Mesenchymal stem cell (in vitro differentiated cells and primary cell): Measurements from ENCODE around the gene RPLP2. TPM values are rescaled to one million over a fixed set of nuclear protein-coding genes. Genes with fewer than 3 reads are reported as not detected.
A peak's percentile ranks its signal among the peaks of the same experiment; 100 is the strongest.

Experiments used
- DNase-seq: peaks from one replicate; pipeline ENCODE4 v3.0.0-alpha.2; 2013
- H2AFZ ChIP-seq: one replicate; pipeline ENCODE4 v1.6.1; 2013; ENCODE audit warnings: low read depth, mild to moderate bottlenecking, control low read depth, inconsistent platforms, low read length, moderate library complexity
- H2AK5ac ChIP-seq: 2 replicates; pipeline ENCODE4 v1.6.1; 2013; ENCODE audit warnings: low read length, moderate library complexity, mild to moderate bottlenecking, inconsistent platforms; ENCODE audit not compliant: severe bottlenecking
- H2BK120ac ChIP-seq: one replicate; pipeline ENCODE4 v1.6.1; 2013; ENCODE audit warnings: low read depth, mild to moderate bottlenecking, inconsistent platforms, low read length, moderate library complexity
- H2BK12ac ChIP-seq, 2 experiments: one replicate each; pipeline ENCODE4 v1.6.1; 2013; ENCODE audit warnings: inconsistent platforms in 2 of 2, low read length in 2 of 2, mild to moderate bottlenecking in 2 of 2, moderate library complexity in 2 of 2, control low read depth in 1 of 2
- H2BK15ac ChIP-seq: one replicate; pipeline ENCODE4 v1.6.1; 2013; ENCODE audit warnings: mild to moderate bottlenecking, low read depth, inconsistent platforms; ENCODE audit not compliant: poor library complexity, severe bottlenecking
- H2BK5ac ChIP-seq: 2 replicates; pipeline ENCODE4 v1.6.1; 2013; ENCODE audit warnings: low read depth, mild to moderate bottlenecking, low read length, control low read depth, inconsistent platforms; ENCODE audit not compliant: poor library complexity, severe bottlenecking
- H3K14ac ChIP-seq, 2 experiments: one replicate each; pipeline ENCODE4 v1.6.1; 2013; ENCODE audit warnings: inconsistent platforms in 2 of 2, low read length in 2 of 2, control low read depth in 1 of 2, mild to moderate bottlenecking in 1 of 2, moderate library complexity in 1 of 2
- H3K18ac ChIP-seq, 2 experiments: one replicate each; pipeline ENCODE4 v1.6.1; 2013; ENCODE audit warnings: inconsistent platforms in 2 of 2, low read length in 2 of 2, control low read depth in 1 of 2, low read depth in 1 of 2, mild to moderate bottlenecking in 1 of 2
- H3K23ac ChIP-seq, 2 experiments: one replicate each; pipeline ENCODE4 v1.6.1; 2013; ENCODE audit warnings: inconsistent platforms in 2 of 2, low read length in 2 of 2, mild to moderate bottlenecking in 2 of 2, moderate library complexity in 2 of 2, control low read depth in 1 of 2
- H3K27ac ChIP-seq: 2 replicates; pipeline ENCODE4 v1.5.1; 2013; ENCODE audit warnings: mild to moderate bottlenecking, moderate library complexity, low read length, control low read depth, inconsistent platforms; ENCODE audit not compliant: poor library complexity, severe bottlenecking
- H3K27me3 ChIP-seq, 2 experiments: 2 replicates each; pipeline versions ENCODE4 v1.6.1 to v1.7.0; 2013; ENCODE audit warnings: low read length in 2 of 2, mild to moderate bottlenecking in 2 of 2, moderate library complexity in 2 of 2, control low read depth in 1 of 2, inconsistent platforms in 1 of 2; ENCODE audit not compliant: control insufficient read depth in 1 of 2, insufficient read depth in 1 of 2
- H3K36me3 ChIP-seq, 2 experiments: 2 replicates each; pipeline versions ENCODE4 v1.6.1 to v1.7.0; 2013; ENCODE audit warnings: low read length in 2 of 2, control low read depth in 1 of 2, inconsistent platforms in 1 of 2, low read depth in 1 of 2, mild to moderate bottlenecking in 1 of 2; ENCODE audit not compliant: insufficient read depth in 2 of 2, control insufficient read depth in 1 of 2
- H3K4ac ChIP-seq, 2 experiments: one replicate each; pipeline ENCODE4 v1.6.1; 2013; ENCODE audit warnings: inconsistent platforms in 2 of 2, low read length in 2 of 2, mild to moderate bottlenecking in 2 of 2, moderate library complexity in 2 of 2, control low read depth in 1 of 2, low read depth in 1 of 2
- H3K4me1 ChIP-seq: 2 replicates; pipeline ENCODE4 v1.6.1; 2013; ENCODE audit warnings: low read depth, low read length, control low read depth; ENCODE audit not compliant: control insufficient read depth, insufficient read depth
- H3K4me2 ChIP-seq: 2 replicates; pipeline ENCODE4 v1.6.1; 2013; ENCODE audit warnings: low read length, mild to moderate bottlenecking, inconsistent platforms; ENCODE audit not compliant: poor library complexity, severe bottlenecking
- H3K4me3 ChIP-seq, 2 experiments: 2 replicates each; pipeline versions ENCODE4 v1.5.1 to v1.7.0; 2013; ENCODE audit warnings: low read length in 2 of 2, mild to moderate bottlenecking in 2 of 2, control low read depth in 1 of 2, low read depth in 1 of 2; ENCODE audit not compliant: insufficient read depth in 1 of 2
- H3K79me1 ChIP-seq: replicated peaks from 2 replicates; pipeline ENCODE4 v1.6.1; 2013; ENCODE audit warnings: mild to moderate bottlenecking, control low read depth, low read length, inconsistent platforms; ENCODE audit not compliant: poor library complexity, severe bottlenecking
- H3K9ac ChIP-seq: 2 replicates; pipeline ENCODE4 v1.7.0; 2013; ENCODE audit warnings: mild to moderate bottlenecking, low read length, moderate library complexity
- H3K9me3 ChIP-seq: 2 replicates; pipeline ENCODE4 v1.7.0; 2013; ENCODE audit warnings: mild to moderate bottlenecking, low read length; ENCODE audit not compliant: control insufficient read depth
- H4K8ac ChIP-seq: one replicate; pipeline ENCODE4 v1.6.1; 2013; ENCODE audit warnings: inconsistent platforms, mild to moderate bottlenecking, low read length, moderate library complexity
- H4K91ac ChIP-seq: one replicate; pipeline ENCODE4 v1.6.1; 2013; ENCODE audit warnings: mild to moderate bottlenecking, low read length, inconsistent platforms
- WGBS: methylation state at CpG from one replicate; pipeline ENCODE4 v1.1.7; 2013; ENCODE audit warnings: mixed read lengths; 5-methylcytosine and 5-hydroxymethylcytosine counted together
- polyA plus RNA-seq, 2 experiments: library from polyadenylated mRNA; stranded (reverse); fragments of 200-250 nt; gene quantifications; one replicate each; pipeline ENCODE4 v1.2.3, GENCODE V29; 2013

The RPLP2 gene
- 3,881 TPM for polyA plus RNA-seq (2013, experiment 1 of 2)
- polyA plus RNA-seq (2013, experiment 2 of 2): 4,036 TPM

DNA sequence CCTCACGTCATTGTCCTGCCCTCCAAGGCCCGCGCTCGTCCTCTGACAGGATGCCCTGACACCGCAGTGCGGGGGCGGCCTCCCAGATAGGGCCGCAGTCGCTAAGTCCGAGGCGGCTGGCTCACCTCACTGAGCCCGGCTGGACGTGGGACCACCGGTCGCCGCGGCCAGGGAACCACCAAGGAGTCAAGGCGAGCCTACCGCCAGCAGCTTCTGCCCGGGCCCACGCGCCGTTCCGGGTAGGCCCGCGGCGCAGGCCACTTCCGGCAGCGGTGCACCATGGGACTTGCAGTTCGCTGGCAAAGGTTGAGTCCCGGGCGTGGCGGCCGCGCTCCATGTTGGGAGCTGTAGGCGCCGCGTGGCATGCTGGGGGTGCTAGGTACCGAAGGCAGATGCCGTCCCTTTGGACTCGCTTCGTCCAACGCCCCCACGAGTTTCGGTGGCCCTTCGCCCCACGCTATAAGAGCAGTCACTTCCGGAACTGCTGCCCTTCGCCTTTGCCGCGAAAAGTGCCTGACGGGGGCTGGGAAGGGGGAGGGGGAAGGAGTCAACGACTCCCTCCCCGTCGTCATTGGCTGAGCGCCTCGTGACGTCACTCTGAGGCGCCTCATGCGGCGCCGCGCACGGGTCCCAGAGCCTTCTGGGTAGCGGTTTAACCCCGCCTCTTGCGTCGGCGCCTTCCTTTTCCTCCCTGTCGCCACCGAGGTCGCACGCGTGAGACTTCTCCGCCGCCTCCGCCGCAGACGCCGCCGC is at the start of gene RPLP2:
TSS of gene RPLP2 (plus strand) at position 681 of the 753 bp plus-strand sequence. CDS start 268 bp downstream, outside the sequence.
- peak within 1 kb of the TSS; percentile 57 for H2AK5ac ChIP-seq
- under 1% methylated on average over 69 of the region's 81 CpGs for WGBS
- peak within 1 kb of the TSS; percentile 84 for H2AFZ ChIP-seq
- peak within 1 kb of the TSS; percentile 65 for H2BK120ac ChIP-seq
- H3K9ac ChIP-seq: peak within 1 kb of the TSS; percentile 90
- H3K18ac ChIP-seq: peak within 1 kb of the TSS; percentile 94 to 97
- H3K4me2 ChIP-seq: peak within 1 kb of the TSS; percentile 67
- H2BK12ac ChIP-seq: peak within 1 kb of the TSS in 1 of 2 experiments; percentile 60
- peak within 1 kb of the TSS in 1 of 2 experiments; percentile 86 for H3K23ac ChIP-seq
- peaks cover 30% of the 10 kb centered on the region in 2 experiments for H3K36me3 ChIP-seq
- H4K8ac ChIP-seq: peak within 1 kb of the TSS; percentile 93
- H3K27me3 ChIP-seq: no peaks in the 10 kb centered on the region
- H3K9me3 ChIP-seq: no peaks in the 10 kb centered on the region
- peak within 1 kb of the TSS; percentile 79 to 92 for H3K4ac ChIP-seq
- H3K14ac ChIP-seq: peak within 1 kb of the TSS in 1 of 2 experiments; percentile 99
- H3K79me1 ChIP-seq: peaks cover 15% of the 10 kb centered on the region
- peak within 1 kb of the TSS; percentile 12 for H2BK15ac ChIP-seq
- H3K4me3 ChIP-seq: peak within 1 kb of the TSS; percentile 83 to 90
- peak; percentile 98 for DNase-seq
- H2BK5ac ChIP-seq: peak within 1 kb of the TSS; percentile 79
- H3K4me1 ChIP-seq: peaks cover 29% of the 10 kb centered on the region
- H3K27ac ChIP-seq: peak within 1 kb of the TSS; percentile 90
- H4K91ac ChIP-seq: peak within 1 kb of the TSS; percentile 96

- no peaks in the 10 kb centered on the region for H3K27me3 ChIP-seq
- H3K79me1 ChIP-seq: peaks cover 31% of the 10 kb centered on the region
- no peak overlapping the region for H3K4ac ChIP-seq
- H3K9me3 ChIP-seq: no peaks in the 10 kb centered on the region
- peaks cover 17% of the 10 kb centered on the region for H3K4me1 ChIP-seq
- H3K4me2 ChIP-seq: no peak overlapping the region
- no peak overlapping the region for H3K14ac ChIP-seq
- H3K27ac ChIP-seq: no peak overlapping the region
- H4K8ac ChIP-seq: no peak overlapping the region
- no peak overlapping the region for H3K23ac ChIP-seq
- H3K9ac ChIP-seq: peak overlapping the region; percentile 8
- H4K91ac ChIP-seq: no peak overlapping the region
- H2BK15ac ChIP-seq: no peak overlapping the region
- H2BK5ac ChIP-seq: no peak overlapping the region
- no peak overlapping the region for H3K18ac ChIP-seq
- no peak overlapping the region for H2AFZ ChIP-seq
- no peak overlapping the region for H3K4me3 ChIP-seq
- H2AK5ac ChIP-seq: no peak overlapping the region
- H3K36me3 ChIP-seq: peaks cover 79 to 92% of the 10 kb centered on the region in 2 experiments
- no peak overlapping the region for H2BK120ac ChIP-seq
- no peak for DNase-seq
- H2BK12ac ChIP-seq: no peak overlapping the region
Observed at GRCh38 chr11:760236-760635, 49.5 kb upstream of the RPLP2 start.

GRCh38 chr11:761526-762108 is 48.1 kb upstream of the RPLP2 start:
- no peak overlapping the region for H2BK12ac ChIP-seq
- peaks cover 26% of the 10 kb centered on the region for H3K79me1 ChIP-seq
- no peak overlapping the region for H4K8ac ChIP-seq
- no peak overlapping the region for H2BK15ac ChIP-seq
- H3K27ac ChIP-seq: no peak overlapping the region
- no peak overlapping the region for H3K4me3 ChIP-seq
- H3K4ac ChIP-seq: no peak overlapping the region
- WGBS: 92% methylated on average over 8 of the region's 8 CpGs
- DNase-seq: no peak
- no peak overlapping the region for H3K14ac ChIP-seq
- H3K9ac ChIP-seq: no peak overlapping the region
- no peaks in the 10 kb centered on the region for H3K9me3 ChIP-seq
- H3K27me3 ChIP-seq: no peaks in the 10 kb centered on the region
- no peak overlapping the region for H2BK120ac ChIP-seq
- no peak overlapping the region for H2AFZ ChIP-seq
- peaks cover 77 to 89% of the 10 kb centered on the region in 2 experiments for H3K36me3 ChIP-seq
- H4K91ac ChIP-seq: no peak overlapping the region
- H2AK5ac ChIP-seq: no peak overlapping the region
- no peak overlapping the region for H2BK5ac ChIP-seq
- H3K18ac ChIP-seq: no peak overlapping the region
- H3K4me2 ChIP-seq: no peak overlapping the region
- H3K23ac ChIP-seq: peak overlapping the region in 1 of 2 experiments; percentile 73
- H3K4me1 ChIP-seq: peaks cover 25% of the 10 kb centered on the region

- no peak overlapping the region for H2AFZ ChIP-seq
- no peak overlapping the region for H3K4me3 ChIP-seq
- H3K4me1 ChIP-seq: peaks cover 33% of the 10 kb centered on the region
- H2AK5ac ChIP-seq: peak overlapping the region; percentile 34
- no peak overlapping the region for H3K4me2 ChIP-seq
- H2BK12ac ChIP-seq: peak overlapping the region in 1 of 2 experiments; percentile 23
- peak; percentile 75 for DNase-seq
- H4K8ac ChIP-seq: peak overlapping the region; percentile 72
- no peak overlapping the region for H2BK15ac ChIP-seq
- WGBS: 75% methylated on average over 7 of the region's 10 CpGs
- no peaks in the 10 kb centered on the region for H3K27me3 ChIP-seq
- H3K36me3 ChIP-seq: peaks cover 77 to 85% of the 10 kb centered on the region in 2 experiments
- peak overlapping the region; percentile 66 for H4K91ac ChIP-seq
- H3K79me1 ChIP-seq: peaks cover 20% of the 10 kb centered on the region
- H3K23ac ChIP-seq: peak overlapping the region in 1 of 2 experiments; percentile 46
- H3K9me3 ChIP-seq: no peaks in the 10 kb centered on the region
- H3K27ac ChIP-seq: peak overlapping the region; percentile 50
- H3K14ac ChIP-seq: peak overlapping the region in 1 of 2 experiments; percentile 66
- peak overlapping the region; percentile 44 for H3K9ac ChIP-seq
- no peak overlapping the region for H3K4ac ChIP-seq
- no peak overlapping the region for H2BK5ac ChIP-seq
- peak overlapping the region in 1 of 2 experiments; percentile 16 for H3K18ac ChIP-seq
- H2BK120ac ChIP-seq: no peak overlapping the region
Observed at GRCh38 chr11:762421-763072, 47.2 kb upstream of the RPLP2 start.
